ENCODE data around the gene COLEC12. TPM values are rescaled to one million over a fixed set of nuclear protein-coding genes. Genes with fewer than 3 reads are reported as not detected.

The COLEC12 gene
- total and polyA plus RNA-seq, 10 of the 15 experiments (the other 5 are each of a cell fraction or from before 2014, with no cell fraction given), result 0.04 to 0.05 TPM; not detected in 8

- no peaks in the 10 kb centered on the region for H3K9me3 ChIP-seq (replicated peaks; ENCODE audit: control insufficient read depth, insufficient read depth, low read length)
- TF ChIP-seq CHD1 (IDR thresholded peaks at IDR 0.05; ENCODE audit: low read depth, low read length) (no peak), ZNF592 (IDR thresholded peaks at IDR 0.05) (no peak), KAT2A (conservative IDR thresholded peaks at IDR 0.05; ENCODE audit: control insufficient read depth, low read depth, low read length) (no peak), SMARCA5 (IDR thresholded peaks at IDR 0.05) (no peak), ZBED1 (IDR thresholded peaks at IDR 0.05; ENCODE audit: borderline replicate concordance) (no peak), MAX (IDR thresholded peaks at IDR 0.05; ENCODE audit: low read depth, low read length) (no peak), SREBF2 (IDR thresholded peaks at IDR 0.05; ENCODE audit: low read length) (no peak), FOS (IDR thresholded peaks at IDR 0.05; ENCODE audit: borderline replicate concordance, extremely low read depth, insufficient read length) (no peak), MTA2 (IDR thresholded peaks at IDR 0.05; ENCODE audit: low read depth) (no peak), RB1 (IDR thresholded peaks at IDR 0.05; ENCODE audit: borderline replicate concordance) (no peak)
- peaks cover 5 to 10% of the 10 kb centered on the region in 2 experiments; a peak in 2 of 4 replicates for H3K27me3 ChIP-seq (replicated peaks in 1 of 2; ENCODE audit: control insufficient read depth in 2 of 2, insufficient read depth in 2 of 2, low read length in 1 of 2)
- no peak overlapping the region for H2AFZ ChIP-seq (ENCODE audit: control insufficient read depth, low read depth, low read length)
- no peak for ATAC-seq
- H3K4me2 ChIP-seq (ENCODE audit: control insufficient read depth, insufficient read depth), result no peak overlapping the region
- no TSS peak for BruUV-seq (replicated peaks)
- DNase-seq (ENCODE audit: low read depth, low spot score), result no peak
- no peak overlapping the region for H3K4me3 ChIP-seq
- no peaks in the 10 kb centered on the region for H3K36me3 ChIP-seq (ENCODE audit: control insufficient read depth in 2 of 2, insufficient read depth in 2 of 2, low read length in 1 of 2)
- no peaks in the 10 kb centered on the region for H3K4me1 ChIP-seq (ENCODE audit: control insufficient read depth, insufficient read depth, low read length)
- RAD21 ChIA-PET (ENCODE audit: unreplicated experiment), result no interaction called here
- WGBS (ENCODE audit: insufficient coverage, insufficient replicate concordance, low lambda C conversion rate, missing lambda C conversion rate), result 17% methylated on average over 32 of the region's 32 CpGs
- CTCF ChIA-PET, result no interaction called here
- no peaks in the 10 kb centered on the region for H3K79me2 ChIP-seq (ENCODE audit: control insufficient read depth, insufficient read depth, low read length)
- POLR2A ChIA-PET, result no interaction called here
- in situ Hi-C loops (cut with MboI), result no loop called here
- intact Hi-C loops (cut with micrococcal nuclease; ENCODE audit: unreplicated experiment), result loop anchor here (5.0 kb wide), 1 partner anchor 118 kb away; no protein-coding TSS in a partner anchor
- no peak overlapping the region for H3K9ac ChIP-seq (ENCODE audit: control insufficient read depth, insufficient read depth, low read length)
- SMC1A ChIA-PET (ENCODE audit: uncharacterized antibody, unreplicated experiment), result no interaction called here
- H4K20me1 ChIP-seq (ENCODE audit: control insufficient read depth, insufficient read depth), result no peaks in the 10 kb centered on the region
- no peak for FAIRE-seq
- no peak overlapping the region for H3K27ac ChIP-seq (ENCODE audit: control insufficient read depth, insufficient read depth)
Observed at GRCh38 chr18:498931-499775, 1.3 kb downstream of the COLEC12 start.

All from GM12878 (cell line).